ENCODE data around the gene THSD8.
A peak's percentile ranks its signal among the peaks of the same experiment; 100 is the strongest.

The THSD8 gene

GRCh38 chr19:12786141-12786870 is 15.6 kb upstream of the THSD8 start:
- Histone ChIP-seq H3K4me1 (ENCODE audit: insufficient read depth, low read length) (peaks cover 19% of the 10 kb centered on the region), H3K36me3 (ENCODE audit: insufficient read depth, low read length) (no peaks in the 10 kb centered on the region), H3K9me3 (ENCODE audit: control insufficient read depth, insufficient read depth, low read length) (no peaks in the 10 kb centered on the region), H3K9ac (ENCODE audit: low read depth, low read length) (no peak overlapping the region)

- Histone ChIP-seq H3K4me1 (ENCODE audit: insufficient read depth, low read length) (peaks cover 19% of the 10 kb centered on the region), H3K9ac (ENCODE audit: low read depth, low read length) (no peak overlapping the region), H3K36me3 (ENCODE audit: insufficient read depth, low read length) (no peaks in the 10 kb centered on the region), H3K9me3 (ENCODE audit: control insufficient read depth, insufficient read depth, low read length) (no peaks in the 10 kb centered on the region)
Measured at GRCh38 chr19:12786952-12787351, 14.9 kb upstream of the THSD8 start.

GRCh38 chr19:12787458-12787857 is 14.4 kb upstream of the THSD8 start:
- Histone ChIP-seq H3K36me3 (ENCODE audit: insufficient read depth, low read length) (no peaks in the 10 kb centered on the region), H3K9ac (ENCODE audit: low read depth, low read length) (no peak overlapping the region), H3K4me1 (ENCODE audit: insufficient read depth, low read length) (peaks cover 19% of the 10 kb centered on the region), H3K9me3 (ENCODE audit: control insufficient read depth, insufficient read depth, low read length) (no peaks in the 10 kb centered on the region)

- no peaks in the 10 kb centered on the region for H3K9me3 ChIP-seq (ENCODE audit: control insufficient read depth, insufficient read depth, low read length)
- no peaks in the 10 kb centered on the region for H3K36me3 ChIP-seq (ENCODE audit: insufficient read depth, low read length)
- H3K4me1 ChIP-seq (ENCODE audit: insufficient read depth, low read length): peaks cover 19% of the 10 kb centered on the region
- 0 out of 2 replicates have a peak overlapping the region, but pooled peaks have one; percentile 12 for H3K9ac ChIP-seq (ENCODE audit: low read depth, low read length)
Measured at GRCh38 chr19:12788042-12788681, 13.7 kb upstream of the THSD8 start.

- Histone ChIP-seq H3K36me3 (ENCODE audit: insufficient read depth, low read length) (no peaks in the 10 kb centered on the region), H3K4me1 (ENCODE audit: insufficient read depth, low read length) (peaks cover 16% of the 10 kb centered on the region), H3K9ac (ENCODE audit: low read depth, low read length) (peak overlapping the region; percentile 67; the same call in 1 of the 2 replicates), H3K9me3 (ENCODE audit: control insufficient read depth, insufficient read depth, low read length) (no peaks in the 10 kb centered on the region)
Measured at GRCh38 chr19:12788682-12789097, 13.2 kb upstream of the THSD8 start.

GRCh38 chr19:12789098-12789903 is 12.6 kb upstream of the THSD8 start:
- peaks cover 16% of the 10 kb centered on the region for H3K4me1 ChIP-seq (ENCODE audit: insufficient read depth, low read length)
- H3K9ac ChIP-seq (ENCODE audit: low read depth, low read length): peak overlapping the region; percentile 67; the same call in 1 of the 2 replicates
- H3K9me3 ChIP-seq (ENCODE audit: control insufficient read depth, insufficient read depth, low read length): no peaks in the 10 kb centered on the region
- H3K36me3 ChIP-seq (ENCODE audit: insufficient read depth, low read length): no peaks in the 10 kb centered on the region

- Histone ChIP-seq H3K9ac (ENCODE audit: low read depth, low read length) (peak overlapping the region; percentile 67; the same call in 1 of the 2 replicates), H3K4me1 (ENCODE audit: insufficient read depth, low read length) (peaks cover 15% of the 10 kb centered on the region), H3K9me3 (ENCODE audit: control insufficient read depth, insufficient read depth, low read length) (no peaks in the 10 kb centered on the region), H3K36me3 (ENCODE audit: insufficient read depth, low read length) (no peaks in the 10 kb centered on the region)
Measured at GRCh38 chr19:12789904-12790619, 11.8 kb upstream of the THSD8 start.

GRCh38 chr19:12790628-12791344 is 11.1 kb upstream of the THSD8 start:
- peak overlapping the region; percentile 67; the same call in 1 of the 2 replicates for H3K9ac ChIP-seq (ENCODE audit: low read depth, low read length)
- no peaks in the 10 kb centered on the region for H3K9me3 ChIP-seq (ENCODE audit: control insufficient read depth, insufficient read depth, low read length)
- no peaks in the 10 kb centered on the region for H3K36me3 ChIP-seq (ENCODE audit: insufficient read depth, low read length)
- peaks cover 11% of the 10 kb centered on the region for H3K4me1 ChIP-seq (ENCODE audit: insufficient read depth, low read length)

GRCh38 chr19:12791345-12792050 is 10.4 kb upstream of the THSD8 start, which contains the start of gene JUNB:
Gene JUNB, plus strand, starts transcription at chr19:12791486. Its CDS starts 286 bp downstream, at chr19:12791772.
- Histone ChIP-seq H3K36me3 (ENCODE audit: insufficient read depth, low read length) (no peaks in the 10 kb centered on the region), H3K9me3 (ENCODE audit: control insufficient read depth, insufficient read depth, low read length) (no peaks in the 10 kb centered on the region), H3K4me1 (ENCODE audit: insufficient read depth, low read length) (peaks cover 17% of the 10 kb centered on the region), H3K9ac (ENCODE audit: low read depth, low read length) (peak within 1 kb of the TSS; percentile 67)

- Histone ChIP-seq H3K36me3 (ENCODE audit: insufficient read depth, low read length) (no peaks in the 10 kb centered on the region), H3K4me1 (ENCODE audit: insufficient read depth, low read length) (peaks cover 17% of the 10 kb centered on the region), H3K9ac (ENCODE audit: low read depth, low read length) (peak overlapping the region; percentile 67), H3K9me3 (ENCODE audit: control insufficient read depth, insufficient read depth, low read length) (no peaks in the 10 kb centered on the region)
Measured at GRCh38 chr19:12792051-12792852, 9.6 kb upstream of the THSD8 start.

GRCh38 chr19:12792853-12793289 is 9.0 kb upstream of the THSD8 start:
- H3K36me3 ChIP-seq (ENCODE audit: insufficient read depth, low read length): no peaks in the 10 kb centered on the region
- peaks cover 17% of the 10 kb centered on the region for H3K4me1 ChIP-seq (ENCODE audit: insufficient read depth, low read length)
- H3K9ac ChIP-seq (ENCODE audit: low read depth, low read length): peak overlapping the region; percentile 67
- H3K9me3 ChIP-seq (ENCODE audit: control insufficient read depth, insufficient read depth, low read length): no peaks in the 10 kb centered on the region

All from ES-I3 (cell line).